Mesendoderm (in vitro differentiated cells): ENCODE results near the gene ZSWIM6.
A peak's percentile ranks its signal among the peaks of the same experiment; 100 is the strongest.

Source experiments
- DNase-seq: peaks from one replicate; pipeline ENCODE4 v3.0.0; 2013
- H2AK5ac ChIP-seq: 2 replicates; pipeline ENCODE4 v1.6.1; 2013; ENCODE audit warnings: low read length, inconsistent platforms
- H2BK120ac ChIP-seq: 2 replicates; pipeline ENCODE4 v1.6.1; 2013; ENCODE audit warnings: low read depth, mild to moderate bottlenecking, low read length, moderate library complexity, mixed read lengths
- H2BK15ac ChIP-seq: replicated peaks from 2 replicates; pipeline ENCODE4 v1.6.1; 2013; ENCODE audit warnings: low read depth, mild to moderate bottlenecking, moderate library complexity
- H2BK5ac ChIP-seq: 2 replicates; pipeline ENCODE4 v1.6.1; 2013; ENCODE audit warnings: low read length, inconsistent platforms
- H3K18ac ChIP-seq: 2 replicates; pipeline ENCODE4 v1.6.1; 2013; ENCODE audit warnings: mild to moderate bottlenecking, low read length, mixed read lengths
- H3K23ac ChIP-seq: one replicate; pipeline ENCODE4 v1.6.1; 2013; ENCODE audit warnings: low read length
- H3K27ac ChIP-seq: 2 replicates; pipeline ENCODE4 v1.5.1; 2013; ENCODE audit warnings: low read depth, mild to moderate bottlenecking, inconsistent platforms, low read length, moderate library complexity
- H3K27me3 ChIP-seq: 2 replicates; pipeline ENCODE4 v1.6.1; 2013; ENCODE audit warnings: low read length, control low read depth, mild to moderate bottlenecking, inconsistent platforms; ENCODE audit not compliant: insufficient read depth, poor library complexity
- H3K36me3 ChIP-seq: 2 replicates; pipeline ENCODE4 v1.6.1; 2013; ENCODE audit warnings: low read length, inconsistent platforms; ENCODE audit not compliant: control insufficient read depth, insufficient read depth
- H3K4ac ChIP-seq: one replicate; pipeline ENCODE4 v1.6.1; 2013; ENCODE audit warnings: low read depth, mild to moderate bottlenecking, low read length, moderate library complexity
- H3K4me1 ChIP-seq: 2 replicates; pipeline ENCODE4 v1.6.1; 2013; ENCODE audit warnings: low read depth, low read length, inconsistent platforms; ENCODE audit not compliant: control insufficient read depth
- H3K4me2 ChIP-seq: 2 replicates; pipeline ENCODE4 v1.6.1; 2013; ENCODE audit warnings: low read length
- H3K4me3 ChIP-seq: 2 replicates; pipeline ENCODE4 v1.5.1; 2013; ENCODE audit warnings: mild to moderate bottlenecking, low read length
- H3K56ac ChIP-seq: one replicate; pipeline ENCODE4 v1.6.1; 2013; ENCODE audit warnings: low read length
- H3K79me1 ChIP-seq: 2 replicates; pipeline ENCODE4 v1.6.1; 2013; ENCODE audit warnings: low read length, inconsistent platforms
- H3K79me2 ChIP-seq: 2 replicates; pipeline ENCODE4 v1.6.1; 2013; ENCODE audit warnings: mild to moderate bottlenecking, low read length; ENCODE audit not compliant: control insufficient read depth, insufficient read depth
- H3K9ac ChIP-seq: 2 replicates; pipeline ENCODE4 v1.6.1; 2013; ENCODE audit warnings: low read length, inconsistent platforms
- H4K5ac ChIP-seq: one replicate; pipeline ENCODE4 v1.6.1; 2013; ENCODE audit warnings: low read length
- H4K8ac ChIP-seq: one replicate; pipeline ENCODE4 v1.6.1; 2013; ENCODE audit warnings: low read depth, mild to moderate bottlenecking, control low read depth, low read length, moderate library complexity
- WGBS: extraction: QIAGEN DNeasy Blood & Tissue Kit; methylation state at CpG from one replicate; pipeline ENCODE4 v1.1.7; 2013; ENCODE audit warnings: low lambda C conversion rate, missing lambda C conversion rate; ENCODE audit not compliant: insufficient coverage; ENCODE audit errors: extremely low coverage; 5-methylcytosine and 5-hydroxymethylcytosine counted together

ZSWIM6 gene

DNA sequence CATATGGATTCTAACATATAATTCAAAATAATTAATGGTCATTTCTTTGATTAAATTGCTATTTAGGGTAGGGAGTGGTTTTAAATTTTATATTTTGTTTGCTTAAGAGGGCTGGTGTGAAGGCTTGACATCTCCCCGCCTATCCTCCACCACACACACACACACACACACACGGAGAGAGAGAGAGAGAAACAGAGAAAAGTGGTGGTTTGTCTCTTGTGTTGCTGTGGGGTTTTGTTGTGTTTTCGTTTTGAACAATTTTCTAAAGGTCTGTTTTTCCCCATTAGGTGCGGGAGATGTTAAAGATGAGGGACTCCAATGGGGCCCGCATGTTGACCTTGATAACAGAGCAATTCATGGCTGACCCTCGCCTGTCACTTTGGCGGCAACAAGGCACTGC, 161.9 kb downstream of the ZSWIM6 start:
- Histone ChIP-seq H3K79me2 (no peaks in the 10 kb centered on the region), H4K8ac (no peak overlapping the region), H3K4ac (no peak overlapping the region), H3K27ac (no peak overlapping the region), H3K4me2 (no peak overlapping the region), H2AK5ac (no peak overlapping the region), H2BK15ac (no peak overlapping the region), H3K18ac (no peak overlapping the region), H4K5ac (no peak overlapping the region), H2BK120ac (no peak overlapping the region), H3K36me3 (no peaks in the 10 kb centered on the region), H3K79me1 (no peaks in the 10 kb centered on the region), H3K4me3 (no peak overlapping the region), H2BK5ac (no peak overlapping the region), H3K27me3 (no peaks in the 10 kb centered on the region), H3K4me1 (no peaks in the 10 kb centered on the region), H3K9ac (no peak overlapping the region), H3K23ac (no peak overlapping the region), H3K56ac (no peak overlapping the region)
- WGBS = no CpG with 5 or more reads among the region's 7 CpGs
- no peak for DNase-seq

DNA sequence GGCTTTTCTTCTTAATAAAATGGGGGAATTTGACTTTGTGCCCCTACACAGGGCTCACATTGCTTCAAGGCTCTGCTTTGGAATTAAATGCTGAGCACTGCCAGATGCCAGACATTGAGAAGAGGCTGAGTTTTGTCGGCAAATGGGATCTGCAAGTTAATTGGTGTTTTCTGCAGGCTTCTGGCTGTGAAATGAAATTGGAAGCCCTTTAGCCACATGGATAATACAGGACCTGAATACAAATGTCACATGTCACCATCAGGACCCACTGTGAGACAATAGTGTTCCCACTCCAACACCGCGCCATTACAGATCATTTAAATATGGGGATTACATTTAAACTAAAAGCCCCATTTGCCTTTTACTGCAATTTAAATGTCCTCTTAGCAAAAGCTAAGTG, 164.4 kb downstream of the ZSWIM6 start:
- no peak overlapping the region for H4K5ac ChIP-seq
- H4K8ac ChIP-seq = no peak overlapping the region
- no peak overlapping the region for H3K18ac ChIP-seq
- H3K23ac ChIP-seq = no peak overlapping the region
- peak; percentile 28 for DNase-seq
- no peak overlapping the region for H3K4me2 ChIP-seq
- H3K36me3 ChIP-seq = no peaks in the 10 kb centered on the region
- H2BK15ac ChIP-seq = no peak overlapping the region
- H3K4me1 ChIP-seq = no peaks in the 10 kb centered on the region
- H3K56ac ChIP-seq = no peak overlapping the region
- no CpG with 5 or more reads among the region's 3 CpGs for WGBS
- H2BK5ac ChIP-seq = no peak overlapping the region
- no peaks in the 10 kb centered on the region for H3K79me2 ChIP-seq
- H3K9ac ChIP-seq = no peak overlapping the region
- no peaks in the 10 kb centered on the region for H3K79me1 ChIP-seq
- H3K27ac ChIP-seq = no peak overlapping the region
- no peak overlapping the region for H3K4ac ChIP-seq
- H2BK120ac ChIP-seq = no peak overlapping the region
- H3K27me3 ChIP-seq = no peaks in the 10 kb centered on the region
- no peak overlapping the region for H3K4me3 ChIP-seq
- no peak overlapping the region for H2AK5ac ChIP-seq

- no peak overlapping the region for H3K4me2 ChIP-seq
- no peak overlapping the region for H3K27ac ChIP-seq
- no peak overlapping the region for H2AK5ac ChIP-seq
- no peak overlapping the region for H3K4ac ChIP-seq
- DNase-seq = no peak
- no peak overlapping the region for H3K23ac ChIP-seq
- no peaks in the 10 kb centered on the region for H3K79me1 ChIP-seq
- H3K79me2 ChIP-seq = no peaks in the 10 kb centered on the region
- no peak overlapping the region for H3K9ac ChIP-seq
- H3K4me1 ChIP-seq = no peaks in the 10 kb centered on the region
- H3K27me3 ChIP-seq = no peaks in the 10 kb centered on the region
- no peak overlapping the region for H2BK120ac ChIP-seq
- H3K36me3 ChIP-seq = no peaks in the 10 kb centered on the region
- no peak overlapping the region for H4K8ac ChIP-seq
- no CpG with 5 or more reads among the region's 4 CpGs for WGBS
- H3K18ac ChIP-seq = no peak overlapping the region
- H2BK5ac ChIP-seq = no peak overlapping the region
- H2BK15ac ChIP-seq = no peak overlapping the region
- H4K5ac ChIP-seq = no peak overlapping the region
- H3K4me3 ChIP-seq = no peak overlapping the region
- H3K56ac ChIP-seq = no peak overlapping the region
These were observed 164.8 kb downstream of the ZSWIM6 start for GRCh38 chr5:61496860-61497259.

GRCh38 chr5:61498121-61498520, 166.1 kb downstream of the ZSWIM6 start:
- no peak overlapping the region for H3K18ac ChIP-seq
- H4K8ac ChIP-seq = no peak overlapping the region
- H3K9ac ChIP-seq = no peak overlapping the region
- no peaks in the 10 kb centered on the region for H3K79me2 ChIP-seq
- no peak overlapping the region for H3K56ac ChIP-seq
- no peak overlapping the region for H4K5ac ChIP-seq
- H2BK120ac ChIP-seq = no peak overlapping the region
- no peak overlapping the region for H3K4me3 ChIP-seq
- H3K36me3 ChIP-seq = no peaks in the 10 kb centered on the region
- no peak overlapping the region for H2AK5ac ChIP-seq
- no peak for DNase-seq
- no peaks in the 10 kb centered on the region for H3K27me3 ChIP-seq
- H3K4me2 ChIP-seq = no peak overlapping the region
- no peak overlapping the region for H2BK5ac ChIP-seq
- H3K23ac ChIP-seq = no peak overlapping the region
- H3K4ac ChIP-seq = no peak overlapping the region
- no peaks in the 10 kb centered on the region for H3K4me1 ChIP-seq
- H3K79me1 ChIP-seq = no peaks in the 10 kb centered on the region
- no CpG with 5 or more reads among the region's 5 CpGs for WGBS
- no peak overlapping the region for H2BK15ac ChIP-seq
- H3K27ac ChIP-seq = no peak overlapping the region

GRCh38 chr5:61501971-61502370, 169.9 kb downstream of the ZSWIM6 start:
- Histone ChIP-seq H3K4me2 (no peak overlapping the region), H4K5ac (no peak overlapping the region), H4K8ac (no peak overlapping the region), H3K79me1 (no peaks in the 10 kb centered on the region), H2AK5ac (no peak overlapping the region), H3K36me3 (no peaks in the 10 kb centered on the region), H3K4me3 (no peak overlapping the region), H3K9ac (no peak overlapping the region), H2BK5ac (no peak overlapping the region), H2BK120ac (no peak overlapping the region), H3K23ac (no peak overlapping the region), H2BK15ac (no peak overlapping the region), H3K18ac (no peak overlapping the region), H3K56ac (no peak overlapping the region), H3K27ac (no peak overlapping the region), H3K79me2 (no peaks in the 10 kb centered on the region), H3K4ac (no peak overlapping the region), H3K4me1 (no peaks in the 10 kb centered on the region), H3K27me3 (no peaks in the 10 kb centered on the region)
- WGBS = no CpG with 5 or more reads among the region's 3 CpGs
- DNase-seq = no peak

GRCh38 chr5:61504143-61504770, 172.2 kb downstream of the ZSWIM6 start:
- Histone ChIP-seq H3K18ac (no peak overlapping the region), H3K4me2 (no peak overlapping the region), H3K36me3 (no peaks in the 10 kb centered on the region), H3K79me1 (no peaks in the 10 kb centered on the region), H3K27me3 (no peaks in the 10 kb centered on the region), H3K79me2 (no peaks in the 10 kb centered on the region), H4K8ac (no peak overlapping the region), H3K27ac (no peak overlapping the region), H2BK120ac (no peak overlapping the region), H3K9ac (no peak overlapping the region), H3K23ac (no peak overlapping the region), H3K4me1 (no peaks in the 10 kb centered on the region), H2AK5ac (no peak overlapping the region), H2BK5ac (no peak overlapping the region), H4K5ac (no peak overlapping the region), H3K4ac (no peak overlapping the region), H2BK15ac (no peak overlapping the region), H3K56ac (no peak overlapping the region), H3K4me3 (no peak overlapping the region)
- no CpG with 5 or more reads among the region's 1 CpG for WGBS
- DNase-seq = no peak
